Measurements from ENCODE around the gene DMD.

Gene DMD

GRCh38 chrX:32871636-32872035 is 339.7 kb downstream of the DMD start:
- no peak for DNase-seq (ENCODE audit: low read depth)
- TF ChIP-seq CTCF (IDR thresholded peaks at IDR 0.05; ENCODE audit: control insufficient read depth, insufficient read depth, low read depth, low read length, missing control alignments) = no peak
- H3K4me3 ChIP-seq (ENCODE audit: control insufficient read depth, low read depth, low read length) = no peak overlapping the region

GRCh38 chrX:32868524-32868895 is 342.8 kb downstream of the DMD start:
- TF ChIP-seq CTCF (IDR thresholded peaks at IDR 0.05; ENCODE audit: control insufficient read depth, insufficient read depth, low read depth, low read length, missing control alignments) = no peak
- DNase-seq (ENCODE audit: low read depth) = no peak
- no peak overlapping the region for H3K4me3 ChIP-seq (ENCODE audit: control insufficient read depth, low read depth, low read length)

GRCh38 chrX:32867781-32868523 is 343.4 kb downstream of the DMD start:
- H3K4me3 ChIP-seq (ENCODE audit: control insufficient read depth, low read depth, low read length) = no peak overlapping the region
- TF ChIP-seq CTCF (IDR thresholded peaks at IDR 0.05; ENCODE audit: control insufficient read depth, insufficient read depth, low read depth, low read length, missing control alignments) = no peak
- DNase-seq (ENCODE audit: low read depth) = no peak

- no peak for TF ChIP-seq CTCF (IDR thresholded peaks at IDR 0.05; ENCODE audit: control insufficient read depth, insufficient read depth, low read depth, low read length, missing control alignments)
- no peak for DNase-seq (ENCODE audit: low read depth)
- H3K4me3 ChIP-seq (ENCODE audit: control insufficient read depth, low read depth, low read length) = no peak overlapping the region
These were observed 359.1 kb downstream of the DMD start for GRCh38 chrX:32852203-32852602.

DNA sequence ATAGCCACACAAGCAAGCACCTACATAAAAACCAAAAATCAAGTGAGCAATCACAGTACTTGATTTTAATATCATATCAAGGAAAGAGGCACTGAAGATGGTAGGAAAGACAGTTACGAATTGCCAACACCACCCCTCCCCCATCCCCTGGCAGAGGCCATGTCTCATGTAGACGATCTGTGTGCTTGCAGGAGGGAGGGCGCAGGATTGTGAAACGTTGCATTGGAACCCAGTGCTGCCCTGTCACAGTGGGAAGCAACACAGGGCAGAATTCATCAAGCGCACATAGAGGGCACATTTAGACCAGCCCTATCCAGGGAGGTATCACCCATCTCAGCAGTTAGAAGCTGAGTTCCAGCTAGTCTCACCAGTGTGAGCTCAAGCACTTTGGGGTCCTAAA is 359.8 kb downstream of the DMD start:
- DNase-seq (ENCODE audit: low read depth) = no peak
- TF ChIP-seq CTCF (IDR thresholded peaks at IDR 0.05; ENCODE audit: control insufficient read depth, insufficient read depth, low read depth, low read length, missing control alignments) = no peak
- no peak overlapping the region for H3K4me3 ChIP-seq (ENCODE audit: control insufficient read depth, low read depth, low read length)

DNA sequence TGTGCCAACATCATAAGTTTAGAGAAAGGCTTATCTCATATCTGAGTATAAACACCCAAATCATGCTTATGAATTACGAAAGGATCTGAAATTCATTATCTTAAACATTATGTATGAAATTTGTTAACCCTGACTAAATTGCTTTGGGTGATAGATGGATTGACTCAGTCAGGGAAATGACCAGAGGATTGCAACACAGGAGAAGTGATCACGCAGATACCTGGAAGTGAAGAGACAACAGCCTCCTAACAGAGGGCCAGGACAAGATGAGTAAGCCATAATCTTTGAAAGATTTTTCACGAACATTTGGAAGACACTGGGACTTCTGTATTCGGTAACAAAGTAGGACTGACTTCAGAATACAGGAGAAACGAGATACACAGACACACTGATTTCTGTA is 363.4 kb downstream of the DMD start:
- DNase-seq (ENCODE audit: low read depth) = no peak
- no peak overlapping the region for H3K4me3 ChIP-seq (ENCODE audit: control insufficient read depth, low read depth, low read length)
- TF ChIP-seq CTCF (IDR thresholded peaks at IDR 0.05; ENCODE audit: control insufficient read depth, insufficient read depth, low read depth, low read length, missing control alignments) = no peak
